K562 (cell line): ENCODE measurements around the gene EFNA5. TPM values are rescaled to one million over a fixed set of nuclear protein-coding genes. Genes with fewer than 3 reads are reported as not detected.

Source experiments
- CHD1 ChIP-seq: fragments of 200-600 bp; sonication (generic); IDR thresholded peaks from one replicate; pipeline ENCODE4 v1.6.1; 2012; ENCODE audit warnings: mild to moderate bottlenecking, moderate library complexity, low read length, inconsistent platforms
- ESRRA ChIP-seq: fragments of 450-650 bp; IDR thresholded peaks from 2 replicates; pipeline ENCODE4 v1.6.1; 2014; ENCODE audit warnings: low read depth, mild to moderate bottlenecking, moderate library complexity, borderline replicate concordance
- REST ChIP-seq, 2 experiments: fragments of 450-650 bp; formaldehyde crosslinking in 1 of 2; IDR thresholded peaks; 2 replicates each; pipeline versions ENCODE4 v1.4.0 to v1.6.1; 2014 to 2020; ENCODE audit warnings: mild to moderate bottlenecking in 2 of 2, borderline replicate concordance in 1 of 2, low read depth in 1 of 2
- polyA plus RNA-seq, 8 experiments: library from polyadenylated mRNA; depleted of rRNA in 4 of 8; stranded (reverse) in 5 of 8; unstranded in 3 of 8; fragments of >200 nt; fragmentation: Nextera tagmentation in 2 of 8; fragmentation: Illumina TruSeq in 1 of 8; extraction: Ambion mirVana in 2 of 8; extraction: Trizol in 1 of 8; gene quantifications; 2 replicates each; pipeline versions ENCODE4 v1.2.1 to v1.2.3, GENCODE V29; 2011 to 2014; ENCODE audit warnings: inconsistent platforms in 1 of 8, missing spikeins in 1 of 8
- total RNA-seq, 7 experiments: library from RNA; depleted of rRNA in 6 of 7; stranded (reverse); fragments of >200 nt in 6 of 7; fragmentation: Illumina TruSeq in 2 of 7; extraction: Trizol in 2 of 7; gene quantifications; 2 replicates each; pipeline versions ENCODE4 v1.2.1 to v1.2.3, GENCODE V29; 2011 to 2021; ENCODE audit warnings: low replicate concordance in 1 of 7

The EFNA5 gene
- total and polyA plus RNA-seq, 9 of the 15 experiments (the other 6 are each of a cell fraction or from before 2014, with no cell fraction given): 0.20 TPM; not detected in 8

GRCh38 chr5:107365320-107366109 is 305.2 kb downstream of the EFNA5 start (continued):
- TF ChIP-seq REST (IDR thresholded peaks at IDR 0.05; ENCODE audit: borderline replicate concordance) (no peak), REST (CRISPR knock-in tag; IDR thresholded peaks at IDR 0.05; ENCODE audit: low read depth) (no peak), CHD1 (no peak), ESRRA (no peak)
